ENCODE measurements around the gene NPRL2. TPM values are rescaled to one million over a fixed set of nuclear protein-coding genes. Genes with fewer than 3 reads are reported as not detected.
A peak's percentile ranks its signal among the peaks of the same experiment; 100 is the strongest.

The NPRL2 gene
- total and polyA plus RNA-seq, 2 donors (not counting 3 experiments of a cell fraction or from before 2014, with no cell fraction given): 13.4 to 30.6 TPM

DNA sequence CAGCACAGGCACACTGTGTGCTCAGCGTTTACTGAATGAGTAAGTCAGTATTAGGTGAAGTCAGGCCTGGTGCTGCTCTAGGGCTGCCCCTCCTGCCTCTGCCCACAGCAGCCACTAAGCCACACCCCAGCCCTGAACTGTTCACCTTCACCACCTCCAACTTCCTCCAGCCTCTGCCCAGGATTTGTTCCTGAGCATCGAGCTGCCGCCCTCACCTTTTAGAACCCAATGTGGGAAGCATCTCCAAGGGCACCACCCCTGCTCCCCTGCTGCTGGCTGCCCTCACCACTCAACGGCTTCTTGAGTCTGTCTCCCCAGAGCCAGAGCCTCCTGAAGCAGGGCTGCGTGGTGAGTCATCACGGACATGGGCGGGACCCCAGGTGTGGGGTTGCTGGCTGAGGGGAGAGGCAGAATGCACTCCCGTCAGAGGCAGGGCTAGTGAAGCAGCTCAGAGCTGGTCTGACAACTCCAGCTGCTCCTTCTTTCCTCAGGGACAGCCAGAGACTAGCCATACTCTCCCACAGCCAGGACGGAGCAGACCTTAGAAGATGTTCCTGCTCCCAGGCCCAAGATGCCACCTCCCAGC is 33.8 kb downstream of the NPRL2 start:
- no peaks in the 10 kb centered on the region for H3K9me3 ChIP-seq (replicated peaks; ENCODE audit: control insufficient read depth, insufficient read depth, low read length)
- H4K20me1 ChIP-seq (replicated peaks; ENCODE audit: control insufficient read depth, extremely low read depth, insufficient read depth, low read length): no peaks in the 10 kb centered on the region
- H3K4me2 ChIP-seq (ENCODE audit: insufficient read depth, low read length): no peak overlapping the region
- FAIRE-seq (peak; percentile 94), DNase-seq (ENCODE audit: low read depth, low spot score) (peak; percentile 41)
- CTCF ChIA-PET: interaction anchor here (0.8 to 1.6 kb wide), 2 partner anchors 11 to 17 kb away, joined by 4 to 6 read pairs; partner anchors contain the start of genes HYAL3 and NAA80
- no TSS peak for BruUV-seq (replicated peaks)
- H3K4me3 ChIP-seq (replicated peaks in 1 of 3; ENCODE audit: insufficient read depth in 1 of 3, low read depth in 1 of 3, low read length in 3 of 3): no peak overlapping the region
- TF ChIP-seq FOS (IDR thresholded peaks at IDR 0.05; ENCODE audit: borderline replicate concordance, insufficient read depth, low read length) (peak; percentile 33), POLR2AphosphoS5 (IDR thresholded peaks at IDR 0.05; ENCODE audit: insufficient read depth, low read depth, low read length) (no peak)
- no peak overlapping the region for H3K27ac ChIP-seq (ENCODE audit: insufficient read depth, low read depth, low read length)
- no peaks in the 10 kb centered on the region for H3K27me3 ChIP-seq (ENCODE audit: control insufficient read depth in 2 of 2, insufficient read depth in 2 of 2, low read length in 2 of 2)
- dilution Hi-C loops (cut with MboI; ENCODE audit: extremely low pct_ligation_motif_present, low sequenced_read_pairs) (no loop called here), intact Hi-C loops (cut with micrococcal nuclease) (no loop called here)
- H3K36me3 ChIP-seq (ENCODE audit: control insufficient read depth in 2 of 2, extremely low read depth in 1 of 2, insufficient read depth in 2 of 2, low read length in 2 of 2): peaks cover 17 to 47% of the 10 kb centered on the region in 2 experiments
- POLR2A ChIA-PET: interaction anchor here (0.7 kb wide), 1 partner anchor 17 kb away, joined by 3 read pairs; the partner anchor contains the start of genes HYAL3 and NAA80
- no peak overlapping the region for H3K9ac ChIP-seq (replicated peaks; ENCODE audit: extremely low read depth, insufficient read depth, low read length)
- peaks cover 49% of the 10 kb centered on the region for H3K79me2 ChIP-seq (ENCODE audit: control insufficient read depth, insufficient read depth, low read length)
- H3K9me1 ChIP-seq (replicated peaks; ENCODE audit: control insufficient read depth, extremely low read depth, insufficient read depth, low read length): no peaks in the 10 kb centered on the region
- peaks cover 45% of the 10 kb centered on the region for H3K4me1 ChIP-seq (ENCODE audit: control insufficient read depth, extremely low read depth, insufficient read depth, low read length)
- H2AFZ ChIP-seq (ENCODE audit: low read depth, low read length): no peak overlapping the region

- Histone ChIP-seq H3K9me3 (replicated peaks; ENCODE audit: control insufficient read depth, insufficient read depth, low read length) (no peaks in the 10 kb centered on the region), H3K36me3 (ENCODE audit: control insufficient read depth in 2 of 2, extremely low read depth in 1 of 2, insufficient read depth in 2 of 2, low read length in 2 of 2) (peaks cover 17 to 43% of the 10 kb centered on the region in 2 experiments), H3K79me2 (ENCODE audit: control insufficient read depth, insufficient read depth, low read length) (peaks cover 35% of the 10 kb centered on the region), H3K27ac (ENCODE audit: insufficient read depth, low read depth, low read length) (no peak overlapping the region), H2AFZ (ENCODE audit: low read depth, low read length) (no peak overlapping the region), H3K27me3 (ENCODE audit: control insufficient read depth in 2 of 2, insufficient read depth in 2 of 2, low read length in 2 of 2) (no peaks in the 10 kb centered on the region), H3K4me3 (replicated peaks in 1 of 3; ENCODE audit: insufficient read depth in 1 of 3, low read depth in 1 of 3, low read length in 3 of 3) (no peak overlapping the region), H4K20me1 (replicated peaks; ENCODE audit: control insufficient read depth, extremely low read depth, insufficient read depth, low read length) (no peaks in the 10 kb centered on the region), H3K4me1 (ENCODE audit: control insufficient read depth, extremely low read depth, insufficient read depth, low read length) (peaks cover 36% of the 10 kb centered on the region), H3K9ac (replicated peaks; ENCODE audit: extremely low read depth, insufficient read depth, low read length) (no peak overlapping the region), H3K4me2 (ENCODE audit: insufficient read depth, low read length) (no peak overlapping the region), H3K9me1 (replicated peaks; ENCODE audit: control insufficient read depth, extremely low read depth, insufficient read depth, low read length) (no peaks in the 10 kb centered on the region)
- FAIRE-seq: no peak
- dilution Hi-C loops (cut with MboI; ENCODE audit: extremely low pct_ligation_motif_present, low sequenced_read_pairs) (no loop called here), intact Hi-C loops (cut with micrococcal nuclease) (no loop called here)
- DNase-seq (ENCODE audit: low read depth, low spot score): no peak
- ChIA-PET POLR2A (interaction anchor here (0.6 kb wide), 1 partner anchor 9 kb away, joined by 4 read pairs; no protein-coding TSS in a partner anchor), CTCF (interaction anchor here (1.8 to 2.2 kb wide), 2 partner anchors 9 to 10 kb away, joined by 5 to 19 read pairs; no protein-coding TSS in a partner anchor)
- no peak for TF ChIP-seq EZH2 (IDR thresholded peaks at IDR 0.05; ENCODE audit: borderline replicate concordance, low read depth, low read length, severe bottlenecking)
- peak; percentile 85 for TF ChIP-seq POLR2A (IDR thresholded peaks at IDR 0.05; ENCODE audit: low read depth, low read length)
- TF ChIP-seq POLR2AphosphoS5 (IDR thresholded peaks at IDR 0.05; ENCODE audit: insufficient read depth, low read depth, low read length): peak; percentile 74
- TF ChIP-seq, protein P1, sequence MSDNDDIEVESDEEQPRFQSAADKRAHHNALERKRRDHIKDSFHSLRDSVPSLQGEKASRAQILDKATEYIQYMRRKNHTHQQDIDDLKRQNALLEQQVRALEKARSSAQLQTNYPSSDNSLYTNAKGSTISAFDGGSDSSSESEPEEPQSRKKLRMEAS (IDR thresholded peaks at IDR 0.05; ENCODE audit: insufficient read depth, insufficient read length): no peak
- no peak for TF ChIP-seq MYC (IDR thresholded peaks at IDR 0.05; ENCODE audit: low read depth, low read length)
- no peak for TF ChIP-seq GATA2 (IDR thresholded peaks at IDR 0.05; ENCODE audit: insufficient read depth, insufficient read length, low read depth, low read length)
- no peak for TF ChIP-seq JUN (IDR thresholded peaks at IDR 0.05; ENCODE audit: borderline replicate concordance, insufficient read depth, insufficient read length, low read depth)
- TF ChIP-seq FOS (IDR thresholded peaks at IDR 0.05; ENCODE audit: borderline replicate concordance, insufficient read depth, low read length): no peak
- TF ChIP-seq, protein P2, sequence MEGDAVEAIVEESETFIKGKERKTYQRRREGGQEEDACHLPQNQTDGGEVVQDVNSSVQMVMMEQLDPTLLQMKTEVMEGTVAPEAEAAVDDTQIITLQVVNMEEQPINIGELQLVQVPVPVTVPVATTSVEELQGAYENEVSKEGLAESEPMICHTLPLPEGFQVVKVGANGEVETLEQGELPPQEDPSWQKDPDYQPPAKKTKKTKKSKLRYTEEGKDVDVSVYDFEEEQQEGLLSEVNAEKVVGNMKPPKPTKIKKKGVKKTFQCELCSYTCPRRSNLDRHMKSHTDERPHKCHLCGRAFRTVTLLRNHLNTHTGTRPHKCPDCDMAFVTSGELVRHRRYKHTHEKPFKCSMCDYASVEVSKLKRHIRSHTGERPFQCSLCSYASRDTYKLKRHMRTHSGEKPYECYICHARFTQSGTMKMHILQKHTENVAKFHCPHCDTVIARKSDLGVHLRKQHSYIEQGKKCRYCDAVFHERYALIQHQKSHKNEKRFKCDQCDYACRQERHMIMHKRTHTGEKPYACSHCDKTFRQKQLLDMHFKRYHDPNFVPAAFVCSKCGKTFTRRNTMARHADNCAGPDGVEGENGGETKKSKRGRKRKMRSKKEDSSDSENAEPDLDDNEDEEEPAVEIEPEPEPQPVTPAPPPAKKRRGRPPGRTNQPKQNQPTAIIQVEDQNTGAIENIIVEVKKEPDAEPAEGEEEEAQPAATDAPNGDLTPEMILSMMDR (IDR thresholded peaks at IDR 0.05; ENCODE audit: extremely low read depth in 1 of 2, insufficient read depth in 1 of 2, low read depth in 1 of 2, low read length in 2 of 2): no peak
- BruUV-seq (replicated peaks): no TSS peak
Observed at GRCh38 chr3:50314816-50315215, 35.8 kb downstream of the NPRL2 start.
